K562 (cell line): ENCODE data around the gene STAMBPL1.

Experiments used
- DPF2 ChIP-seq: fragments of 450-650 bp; IDR thresholded peaks from 2 replicates; pipeline ENCODE4 v1.6.1; 2016
- GTF2A2 ChIP-seq: IDR thresholded peaks from 2 replicates; pipeline ENCODE4 v1.6.1; 2016; ENCODE audit warnings: mild to moderate bottlenecking, missing genetic modification characterization, missing compliant biosample characterization
- TBP ChIP-seq: optimal IDR thresholded peaks from 2 replicates; pipeline ENCODE3; 2011; ENCODE audit warnings: low read depth, low read length, improper control_type of control experiment

GRCh38 chr10:88923520-88923919 is 43.5 kb downstream of the STAMBPL1 start:
- TF ChIP-seq DPF2 (no peak), TBP (no peak), GTF2A2 (tag) (no peak)
